Endodermal cell (in vitro differentiated cells): ENCODE measurements around the gene SEMA5A. TPM values are rescaled to one million over a fixed set of nuclear protein-coding genes. Genes with fewer than 3 reads are reported as not detected.
A peak's percentile ranks its signal among the peaks of the same experiment; 100 is the strongest.

Experiments used
- DNase-seq: peaks from one replicate; pipeline ENCODE4 v3.0.0-alpha.2; 2017
- H3K27ac ChIP-seq: 2 replicates; pipeline ENCODE4 v1.5.1; 2013; ENCODE audit warnings: mild to moderate bottlenecking, low read depth, low read length, moderate library complexity
- H3K27me3 ChIP-seq: 2 replicates; pipeline ENCODE4 v1.6.1; 2013; ENCODE audit warnings: mild to moderate bottlenecking, low read length, moderate library complexity; ENCODE audit not compliant: insufficient read depth, control insufficient read depth, poor library complexity, severe bottlenecking
- H3K36me3 ChIP-seq: 2 replicates; pipeline ENCODE4 v1.7.0; 2013; ENCODE audit warnings: mild to moderate bottlenecking, low read length, moderate library complexity; ENCODE audit not compliant: control insufficient read depth, insufficient read depth
- H3K4me1 ChIP-seq: one replicate; pipeline ENCODE4 v1.7.0; 2013; ENCODE audit warnings: low read length; ENCODE audit not compliant: control insufficient read depth, insufficient read depth
- H3K4me3 ChIP-seq: 2 replicates; pipeline ENCODE4 v1.5.1; 2013; ENCODE audit warnings: mild to moderate bottlenecking, low read length, moderate library complexity
- H3K9ac ChIP-seq: 2 replicates; pipeline ENCODE4 v1.6.1; 2013; ENCODE audit warnings: mild to moderate bottlenecking, low read length, moderate library complexity; ENCODE audit not compliant: poor library complexity, severe bottlenecking; ENCODE audit errors: extremely low read depth
- H3K9me3 ChIP-seq: 2 replicates; pipeline ENCODE4 v1.6.1; 2013; ENCODE audit warnings: mild to moderate bottlenecking, low read length, moderate library complexity; ENCODE audit not compliant: control insufficient read depth
- H3K27ac Mint-ChIP-seq: 2 replicates; pipeline ENCODE4 v1.8.0; 2020; ENCODE audit warnings: mixed read lengths
- H3K27me3 Mint-ChIP-seq: 2 replicates; pipeline ENCODE4 v1.8.0; 2021; ENCODE audit warnings: mild to moderate bottlenecking, mixed read lengths; ENCODE audit not compliant: insufficient read depth
- H3K36me3 Mint-ChIP-seq: 2 replicates; pipeline ENCODE4 v1.8.0; 2020; ENCODE audit warnings: low read depth, mixed read lengths
- H3K4me1 Mint-ChIP-seq: 2 replicates; pipeline ENCODE4 v1.8.0; 2020; ENCODE audit warnings: mixed read lengths
- H3K4me3 Mint-ChIP-seq: 2 replicates; pipeline ENCODE4 v1.8.0; 2020; ENCODE audit warnings: mild to moderate bottlenecking, moderate library complexity, mixed read lengths
- H3K9me3 Mint-ChIP-seq: 2 replicates; pipeline ENCODE4 v1.8.0; 2020; ENCODE audit warnings: mild to moderate bottlenecking, mixed read lengths
- WGBS, 2 experiments: methylation state at CpG; one replicate each; pipeline versions ENCODE4 v1.1.5 to v1.1.7; 2013; ENCODE audit warnings: missing lambda C conversion rate in 2 of 2, mixed read lengths in 1 of 2; ENCODE audit not compliant: insufficient coverage in 1 of 2, insufficient read length in 1 of 2; 5-methylcytosine and 5-hydroxymethylcytosine counted together
- total RNA-seq, 2 donors: library from RNA; stranded (reverse); fragmentation: NEBNext Ultra II Directional in 1 of 2; extraction: Animal tissue kit (Norgen Biotek cat#: 25700) in 1 of 2; gene quantifications; 2 replicates in 1 of 2; 3 replicates in 1 of 2; pipeline ENCODE4 v1.2.1, GENCODE V29; 2021
- TF ChIP-seq, protein P1 (sequence below): fragments of 200-600 bp; sonication (generic); conservative IDR thresholded peaks from 2 replicates; pipeline ENCODE4 v1.5.0; 2021; ENCODE audit warnings: antibody characterized with exemption, mild to moderate bottlenecking

Gene SEMA5A
- total RNA-seq, 2 donors from 2014 or later = 46.8 to 77.8 TPM

DNA sequence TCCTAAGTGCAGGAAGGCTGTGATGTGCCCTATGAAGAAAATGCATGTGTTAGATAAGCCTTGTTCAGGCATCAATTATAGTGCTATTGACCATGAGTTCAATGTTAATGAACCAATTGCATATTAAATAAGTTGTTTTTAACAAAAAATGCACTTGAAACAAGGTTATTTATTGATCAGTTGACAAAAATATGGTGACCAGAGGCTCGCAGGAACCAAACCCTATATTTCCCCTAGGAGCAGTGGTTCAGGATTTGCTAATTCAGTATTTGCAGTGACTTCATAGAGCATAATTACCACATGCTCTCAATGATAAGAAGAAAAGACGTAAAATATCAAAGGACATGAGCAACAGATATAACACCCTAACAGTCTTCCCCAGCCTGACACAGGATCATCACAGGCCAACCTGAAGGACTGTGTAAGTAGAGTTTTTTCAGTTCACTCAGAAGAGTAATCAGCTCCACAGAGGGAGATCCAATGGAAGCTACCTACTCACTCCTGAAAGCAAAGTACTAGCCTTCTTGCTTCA lies 92.3 kb downstream of the SEMA5A start:
- peaks cover 17% of the 10 kb centered on the region for H3K36me3 Mint-ChIP-seq
- no peak overlapping the region for H3K27ac Mint-ChIP-seq
- peaks cover 13% of the 10 kb centered on the region for H3K9me3 Mint-ChIP-seq
- Histone ChIP-seq H3K9ac (no peak overlapping the region), H3K4me1 (peaks cover 10% of the 10 kb centered on the region), H3K36me3 (peaks cover 40% of the 10 kb centered on the region), H3K4me3 (peak overlapping the region; percentile 10), H3K9me3 (peaks cover 18% of the 10 kb centered on the region), H3K27me3 (no peaks in the 10 kb centered on the region), H3K27ac (no peak overlapping the region)
- H3K27me3 Mint-ChIP-seq = peaks cover 1% of the 10 kb centered on the region
- TF ChIP-seq, protein P1, sequence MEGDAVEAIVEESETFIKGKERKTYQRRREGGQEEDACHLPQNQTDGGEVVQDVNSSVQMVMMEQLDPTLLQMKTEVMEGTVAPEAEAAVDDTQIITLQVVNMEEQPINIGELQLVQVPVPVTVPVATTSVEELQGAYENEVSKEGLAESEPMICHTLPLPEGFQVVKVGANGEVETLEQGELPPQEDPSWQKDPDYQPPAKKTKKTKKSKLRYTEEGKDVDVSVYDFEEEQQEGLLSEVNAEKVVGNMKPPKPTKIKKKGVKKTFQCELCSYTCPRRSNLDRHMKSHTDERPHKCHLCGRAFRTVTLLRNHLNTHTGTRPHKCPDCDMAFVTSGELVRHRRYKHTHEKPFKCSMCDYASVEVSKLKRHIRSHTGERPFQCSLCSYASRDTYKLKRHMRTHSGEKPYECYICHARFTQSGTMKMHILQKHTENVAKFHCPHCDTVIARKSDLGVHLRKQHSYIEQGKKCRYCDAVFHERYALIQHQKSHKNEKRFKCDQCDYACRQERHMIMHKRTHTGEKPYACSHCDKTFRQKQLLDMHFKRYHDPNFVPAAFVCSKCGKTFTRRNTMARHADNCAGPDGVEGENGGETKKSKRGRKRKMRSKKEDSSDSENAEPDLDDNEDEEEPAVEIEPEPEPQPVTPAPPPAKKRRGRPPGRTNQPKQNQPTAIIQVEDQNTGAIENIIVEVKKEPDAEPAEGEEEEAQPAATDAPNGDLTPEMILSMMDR = no peak
- WGBS, 2 experiments = 88 to 100% methylated on average over 1 to 2 of the region's 2 CpGs
- peaks cover 41% of the 10 kb centered on the region for H3K4me1 Mint-ChIP-seq
- no peak overlapping the region for H3K4me3 Mint-ChIP-seq
- DNase-seq = no peak

DNA sequence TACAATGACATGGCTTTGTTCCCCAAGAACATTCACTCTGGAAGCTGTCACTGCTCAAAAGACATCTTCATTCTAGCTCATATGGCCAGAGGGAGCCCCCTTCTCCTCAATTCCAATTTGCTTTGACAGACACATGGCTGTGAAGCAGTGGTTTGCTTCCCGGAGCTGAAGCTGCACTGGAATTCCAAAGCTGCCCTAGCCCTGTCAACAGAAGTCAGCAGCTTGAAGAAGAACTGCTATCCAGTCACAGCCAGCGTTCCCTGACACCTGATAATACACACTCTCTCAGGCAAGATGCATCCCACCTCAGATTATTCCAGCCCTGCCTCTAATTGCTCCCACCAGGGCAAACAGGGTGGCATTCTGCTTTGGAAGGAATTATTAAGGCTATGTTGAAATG lies 93.7 kb downstream of the SEMA5A start:
- peaks cover 40% of the 10 kb centered on the region for H3K4me1 Mint-ChIP-seq
- TF ChIP-seq, protein P1 = no peak
- peaks cover 9% of the 10 kb centered on the region for H3K4me1 ChIP-seq
- H3K9me3 Mint-ChIP-seq = peaks cover 9% of the 10 kb centered on the region
- H3K27me3 ChIP-seq = no peaks in the 10 kb centered on the region
- peaks cover 13% of the 10 kb centered on the region for H3K36me3 Mint-ChIP-seq
- DNase-seq = peak; percentile 62
- peaks cover 15% of the 10 kb centered on the region for H3K9me3 ChIP-seq
- no peak overlapping the region for H3K9ac ChIP-seq
- H3K27ac ChIP-seq = no peak overlapping the region
- H3K27ac Mint-ChIP-seq = no peak overlapping the region
- no peak overlapping the region for H3K4me3 Mint-ChIP-seq
- H3K27me3 Mint-ChIP-seq = peaks cover 1% of the 10 kb centered on the region
- 47 to 59% methylated on average over 2 of the region's 2 CpGs for WGBS, 2 experiments
- H3K36me3 ChIP-seq = peaks cover 46% of the 10 kb centered on the region
- H3K4me3 ChIP-seq = no peak overlapping the region

DNA sequence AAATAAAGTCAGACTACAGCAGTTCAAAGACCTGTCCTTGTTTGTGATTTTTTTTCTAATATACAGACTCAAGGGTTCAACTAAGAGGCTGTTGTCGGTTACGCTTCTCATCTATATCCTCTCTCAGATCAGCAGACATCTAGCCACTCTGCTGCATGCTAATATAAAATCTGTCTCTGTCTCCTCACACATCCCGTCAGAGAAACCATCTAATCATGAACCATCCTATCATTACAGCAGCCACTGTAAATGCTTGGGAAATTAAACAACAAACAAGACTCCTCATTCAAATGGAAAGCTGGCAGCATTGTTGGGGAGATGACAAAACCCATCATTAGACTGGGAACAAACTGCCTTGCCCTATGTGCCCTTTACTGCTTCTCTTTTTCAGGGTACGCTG lies 94.8 kb downstream of the SEMA5A start:
- Histone ChIP-seq H3K9me3 (peaks cover 17% of the 10 kb centered on the region), H3K9ac (no peak overlapping the region), H3K4me3 (no peak overlapping the region), H3K36me3 (peaks cover 49% of the 10 kb centered on the region), H3K27me3 (no peaks in the 10 kb centered on the region), H3K4me1 (peaks cover 6% of the 10 kb centered on the region), H3K27ac (no peak overlapping the region)
- 93 to 94% methylated on average over 3 to 4 of the region's 4 CpGs for WGBS, 2 experiments
- Mint-ChIP-seq H3K36me3 (peaks cover 15% of the 10 kb centered on the region), H3K9me3 (peaks cover 9% of the 10 kb centered on the region), H3K4me3 (no peak overlapping the region), H3K27me3 (peaks cover 1% of the 10 kb centered on the region), H3K4me1 (peaks cover 30% of the 10 kb centered on the region), H3K27ac (no peak overlapping the region)
- TF ChIP-seq, protein P1 = no peak
- DNase-seq = no peak
